Spleen (tissue), 11 donors: Measurements from ENCODE around the gene ZNF518B. TPM values are rescaled to one million over a fixed set of nuclear protein-coding genes. Genes with fewer than 3 reads are reported as not detected.
"Not testable (repeated sequence)": the region's sequence is repeated elsewhere in the genome, so short reads cannot be mapped to it uniquely, and the experiment has no call there.

Experiments used
- DNase-seq: peaks from one replicate; pipeline ENCODE4 v3.0.0-alpha.2; 2020
- H3K27ac ChIP-seq, 8 donors: fragments of 200-600 bp; sonication (generic) in 7 of 8; 1 replicate in 4 of 8; 2 replicates in 4 of 8; pipeline versions ENCODE4 v1.5.0 to v1.8.0; 2016 to 2021; ENCODE audit warnings: inconsistent platforms in 4 of 8, mild to moderate bottlenecking in 4 of 8, moderate library complexity in 1 of 8
- H3K27me3 ChIP-seq, 7 donors: fragments of 200-600 bp; sonication (generic) in 6 of 7; replicated peaks in 1 of 7; 1 replicate in 4 of 7; 2 replicates in 3 of 7; pipeline versions ENCODE4 v1.5.0 to v1.8.0; 2016 to 2021; ENCODE audit warnings: inconsistent platforms in 3 of 7, mild to moderate bottlenecking in 1 of 7
- H3K36me3 ChIP-seq, 6 donors: fragments of 200-600 bp; sonication (generic) in 5 of 6; 1 replicate in 4 of 6; 2 replicates in 2 of 6; pipeline versions ENCODE4 v1.5.0 to v1.8.0; 2016 to 2021; ENCODE audit warnings: inconsistent platforms in 2 of 6
- H3K4me1 ChIP-seq, 6 donors: fragments of 200-600 bp; sonication (generic) in 5 of 6; 1 replicate in 3 of 6; 2 replicates in 3 of 6; pipeline versions ENCODE4 v1.5.0 to v1.8.0; 2016 to 2021; ENCODE audit warnings: inconsistent platforms in 3 of 6
- H3K4me3 ChIP-seq, 8 donors: fragments of 200-600 bp; sonication (generic) in 7 of 8; 1 replicate in 4 of 8; 2 replicates in 4 of 8; pipeline versions ENCODE4 v1.5.0 to v1.8.0; 2016 to 2021; ENCODE audit warnings: inconsistent platforms in 4 of 8, mild to moderate bottlenecking in 4 of 8, moderate library complexity in 2 of 8
- H3K9me3 ChIP-seq, 8 donors: fragments of 200-600 bp; sonication (generic) in 7 of 8; 1 replicate in 4 of 8; 2 replicates in 4 of 8; pipeline versions ENCODE4 v1.5.0 to v1.8.0; 2016 to 2021; ENCODE audit warnings: inconsistent platforms in 4 of 8
- POLR2A ChIP-seq, 3 donors: fragments of 450-650 bp; IDR thresholded peaks; one replicate each; pipeline ENCODE4 v1.5.1; 2017; ENCODE audit warnings: antibody characterized with exemption in 3 of 3, mild to moderate bottlenecking in 1 of 3
- POLR2AphosphoS5 ChIP-seq, 3 donors: sonication (generic); formaldehyde crosslinking; IDR thresholded peaks; one replicate each; pipeline ENCODE4 v1.5.1; 2017; ENCODE audit warnings: antibody characterized with exemption in 3 of 3
- WGBS, 5 donors: extraction: QIAGEN DNeasy Blood & Tissue Kit in 3 of 5; methylation state at CpG; one replicate each; pipeline versions ENCODE4 v1.1.5 to v1.1.7; 2013 to 2018; 5-methylcytosine and 5-hydroxymethylcytosine counted together
- intact Hi-C: fragments of 100-400 bp; cut with DNase I; formaldehyde crosslinking; loops from one replicate; pipeline ENCODE4 v1.15.0; 2023; ENCODE audit warnings: low total_unique reads
- polyA plus RNA-seq, 3 donors: library from polyadenylated mRNA; stranded (reverse); fragments of 200-250 nt; gene quantifications; one replicate each; pipeline ENCODE4 v1.2.1, GENCODE V29; 2013
- total RNA-seq, 7 donors: library from RNA; depleted of rRNA in 3 of 7; stranded (reverse); fragments of >200 nt in 3 of 7; fragmentation: NEBNext Ultra II Directional in 4 of 7; extraction: Animal tissue kit (Norgen Biotek cat#: 25700) in 4 of 7; gene quantifications; one replicate each; pipeline versions ENCODE4 v1.1.0 to v1.2.1, GENCODE V29; 2016 to 2021
- TF ChIP-seq, protein P1 (sequence below), 11 experiments: fragments of 200-600 bp in 7 of 11; fragments of 450-650 bp in 4 of 11; sonication (generic) in 4 of 11; IDR thresholded peaks in 8 of 11; conservative IDR thresholded peaks in 3 of 11; 1 replicate in 7 of 11; 2 replicates in 4 of 11; pipeline versions ENCODE4 v1.4.0 to v1.8.0; 2016 to 2021; ENCODE audit warnings: antibody characterized with exemption in 11 of 11, inconsistent platforms in 4 of 11, mild to moderate bottlenecking in 1 of 11
- donor health status: healthy with polysubstance abuse.
- donor health status: DM: no; HTN: no; CAD: no; lungs with moderate emphysema.
- donor health status: DM: no; HTN: no; CAD: no.
- donor health status: Bipolar disorder and iron deficiency.
- donor health status: healthy.
- donor health status: DM: no; HTN: no; CAD: no.
- donor health status: DM: yes; HTN: yes; CAD: no.

The ZNF518B gene
- total and polyA plus RNA-seq, 10 donors, result 4.9 to 61.9 (median 22.6) TPM

DNA sequence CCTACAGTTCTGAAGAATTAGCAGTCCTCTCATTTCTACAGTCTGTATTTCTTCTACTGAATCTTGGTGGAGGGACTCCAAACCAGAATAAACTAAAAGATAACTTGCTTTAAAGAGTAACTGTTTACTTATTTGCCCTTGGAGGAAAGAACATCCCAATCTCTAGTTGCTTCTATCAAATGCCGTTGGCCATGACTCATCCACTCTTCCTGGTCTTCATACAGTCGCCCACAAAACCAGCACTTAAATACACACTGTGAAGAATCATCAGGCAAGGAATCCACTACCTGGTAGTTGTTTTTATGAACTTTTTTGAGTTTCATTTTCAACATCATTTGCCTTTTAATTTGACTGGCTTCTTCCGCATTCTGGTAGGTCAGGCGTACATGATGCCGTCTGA lies 14.2 kb downstream of the ZNF518B start:
- peaks cover 0 to 77% (median 64%) of the 10 kb centered on the region in 8 donors for H3K9me3 ChIP-seq
- no peaks in the 10 kb centered on the region for H3K27me3 ChIP-seq
- peaks cover 9 to 41% (median 22%) of the 10 kb centered on the region in 6 donors for H3K36me3 ChIP-seq
- H3K4me1 ChIP-seq, result no peaks in the 10 kb centered on the region
- H3K4me3 ChIP-seq, result no peak overlapping the region
- TF ChIP-seq POLR2A (IDR thresholded peaks at IDR 0.05) (no peak), POLR2AphosphoS5 (IDR thresholded peaks at IDR 0.05) (no peak)
- TF ChIP-seq, protein P1, sequence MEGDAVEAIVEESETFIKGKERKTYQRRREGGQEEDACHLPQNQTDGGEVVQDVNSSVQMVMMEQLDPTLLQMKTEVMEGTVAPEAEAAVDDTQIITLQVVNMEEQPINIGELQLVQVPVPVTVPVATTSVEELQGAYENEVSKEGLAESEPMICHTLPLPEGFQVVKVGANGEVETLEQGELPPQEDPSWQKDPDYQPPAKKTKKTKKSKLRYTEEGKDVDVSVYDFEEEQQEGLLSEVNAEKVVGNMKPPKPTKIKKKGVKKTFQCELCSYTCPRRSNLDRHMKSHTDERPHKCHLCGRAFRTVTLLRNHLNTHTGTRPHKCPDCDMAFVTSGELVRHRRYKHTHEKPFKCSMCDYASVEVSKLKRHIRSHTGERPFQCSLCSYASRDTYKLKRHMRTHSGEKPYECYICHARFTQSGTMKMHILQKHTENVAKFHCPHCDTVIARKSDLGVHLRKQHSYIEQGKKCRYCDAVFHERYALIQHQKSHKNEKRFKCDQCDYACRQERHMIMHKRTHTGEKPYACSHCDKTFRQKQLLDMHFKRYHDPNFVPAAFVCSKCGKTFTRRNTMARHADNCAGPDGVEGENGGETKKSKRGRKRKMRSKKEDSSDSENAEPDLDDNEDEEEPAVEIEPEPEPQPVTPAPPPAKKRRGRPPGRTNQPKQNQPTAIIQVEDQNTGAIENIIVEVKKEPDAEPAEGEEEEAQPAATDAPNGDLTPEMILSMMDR (IDR thresholded peaks at IDR 0.05 in 8 of 11, conservative IDR thresholded peaks at IDR 0.05 in 3 of 11), result no peak
- no peak overlapping the region for H3K27ac ChIP-seq
- 91 to 97% (median 94%) methylated on average over 5 of the region's 5 CpGs for WGBS, 5 donors
- DNase-seq, result no peak
- intact Hi-C loops, result no loop called here

- no peak overlapping the region for H3K4me3 ChIP-seq
- no peak for DNase-seq
- TF ChIP-seq POLR2A (IDR thresholded peaks at IDR 0.05) (no peak), POLR2AphosphoS5 (IDR thresholded peaks at IDR 0.05) (no peak)
- TF ChIP-seq, protein P1 (IDR thresholded peaks at IDR 0.05 in 8 of 11, conservative IDR thresholded peaks at IDR 0.05 in 3 of 11), result no peak
- H3K27me3 ChIP-seq, result no peaks in the 10 kb centered on the region
- 86 to 93% (median 91%) methylated on average over 4 of the region's 4 CpGs for WGBS, 5 donors
- H3K27ac ChIP-seq, result no peak overlapping the region
- intact Hi-C loops, result no loop called here
- no peaks in the 10 kb centered on the region for H3K4me1 ChIP-seq
- H3K36me3 ChIP-seq, result peaks cover 9 to 27% (median 18%) of the 10 kb centered on the region in 6 donors
- peaks cover 0 to 62% (median 52%) of the 10 kb centered on the region in 8 donors for H3K9me3 ChIP-seq
Observed at GRCh38 chr4:10441512-10441911, 15.7 kb downstream of the ZNF518B start.

DNA sequence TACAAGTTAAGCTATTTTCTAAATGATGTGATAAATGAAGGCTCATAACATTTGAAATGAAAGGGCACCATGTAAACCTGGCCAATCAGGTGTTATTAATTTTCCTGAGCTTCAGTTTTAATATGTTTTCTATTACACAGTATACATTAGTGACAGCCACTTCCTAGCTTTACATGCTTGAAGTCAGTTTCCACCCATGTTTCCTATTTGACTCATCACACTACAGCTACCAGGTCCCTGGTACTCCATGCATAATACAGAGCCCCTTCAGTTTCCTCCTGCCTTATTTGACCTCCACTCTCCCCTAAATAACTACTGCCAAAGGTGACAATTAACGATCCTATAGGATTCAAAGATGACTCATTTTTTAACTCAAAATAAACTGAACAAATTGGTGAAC lies 18.3 kb downstream of the ZNF518B start:
- TF ChIP-seq POLR2AphosphoS5 (IDR thresholded peaks at IDR 0.05) (no peak), POLR2A (IDR thresholded peaks at IDR 0.05) (no peak)
- TF ChIP-seq, protein P1 (IDR thresholded peaks at IDR 0.05 in 8 of 11, conservative IDR thresholded peaks at IDR 0.05 in 3 of 11), result no peak

DNA sequence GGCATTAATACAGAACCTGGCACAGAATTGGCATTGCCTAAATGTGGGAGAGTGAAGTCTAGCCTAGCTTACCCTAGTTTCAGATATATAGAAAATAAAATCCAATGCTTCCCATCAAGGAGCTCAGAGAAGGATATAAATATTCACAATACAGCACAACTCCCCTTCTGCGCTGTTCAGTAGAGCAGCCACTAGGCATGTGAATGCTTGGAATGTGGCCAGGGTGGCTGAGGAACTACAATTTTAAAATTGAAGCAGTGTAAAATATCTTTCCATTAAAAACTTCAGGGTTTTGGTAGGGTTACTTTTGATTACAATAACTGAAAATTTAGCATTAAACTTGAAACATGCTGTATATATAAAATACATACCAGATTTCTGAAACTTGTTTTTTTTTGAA lies 19.5 kb downstream of the ZNF518B start:
- WGBS, 5 donors, result 0 to 98% (median 92%) methylated on average over 1 of the region's 1 CpG
- H3K4me1 ChIP-seq, result no peaks in the 10 kb centered on the region
- intact Hi-C loops, result no loop called here

More for the DNA sequence above, 18.3 kb downstream of the ZNF518B start:
- DNase-seq, result no peak
- H3K27me3 ChIP-seq, result no peaks in the 10 kb centered on the region
- no peak overlapping the region for H3K4me3 ChIP-seq
- H3K27ac ChIP-seq, result no peak overlapping the region
- intact Hi-C loops, result no loop called here
- peaks cover 0 to 36% (median 26%) of the 10 kb centered on the region in 8 donors for H3K9me3 ChIP-seq
- H3K4me1 ChIP-seq, result no peaks in the 10 kb centered on the region
- H3K36me3 ChIP-seq, result peaks cover 0 to 1% (median 0%) of the 10 kb centered on the region in 6 donors
- 61 to 86% (median 67%) methylated on average over 1 of the region's 1 CpG for WGBS, 5 donors

GRCh38 chr4:10427680-10428079 lies 29.5 kb downstream of the ZNF518B start:
- 79 to 87% (median 85%) methylated on average over 8 of the region's 8 CpGs for WGBS, 5 donors
- DNase-seq, intact Hi-C loops, H3K27ac ChIP-seq, H3K36me3 ChIP-seq, H3K27me3 ChIP-seq, H3K4me1 ChIP-seq, H3K4me3 ChIP-seq: not testable (repeated sequence)
- H3K9me3 ChIP-seq, result peaks cover 0 to 29% (median 12%) of the 10 kb centered on the region in 8 donors

More for the DNA sequence above, 19.5 kb downstream of the ZNF518B start:
- peaks cover 0 to 25% (median 14%) of the 10 kb centered on the region in 8 donors for H3K9me3 ChIP-seq
- DNase-seq, result no peak
- no peak for TF ChIP-seq POLR2AphosphoS5 (IDR thresholded peaks at IDR 0.05)
- TF ChIP-seq, protein P1 (IDR thresholded peaks at IDR 0.05 in 8 of 11, conservative IDR thresholded peaks at IDR 0.05 in 3 of 11), result no peak
- no peak for TF ChIP-seq POLR2A (IDR thresholded peaks at IDR 0.05)
- H3K36me3 ChIP-seq, result no peaks in the 10 kb centered on the region
- no peak overlapping the region for H3K27ac ChIP-seq
- H3K4me3 ChIP-seq, result no peak overlapping the region
- no peaks in the 10 kb centered on the region for H3K27me3 ChIP-seq
